ENCODE results near the gene CUBN.

- TF ChIP-seq HDGF (IDR thresholded peaks at IDR 0.05) (no peak), EP300 (IDR thresholded peaks at IDR 0.05; ENCODE audit: borderline replicate concordance in 1 of 2, control insufficient read depth in 1 of 2, low read depth in 2 of 2, low read length in 2 of 2) (no peak)
- TF ChIP-seq, protein P1, sequence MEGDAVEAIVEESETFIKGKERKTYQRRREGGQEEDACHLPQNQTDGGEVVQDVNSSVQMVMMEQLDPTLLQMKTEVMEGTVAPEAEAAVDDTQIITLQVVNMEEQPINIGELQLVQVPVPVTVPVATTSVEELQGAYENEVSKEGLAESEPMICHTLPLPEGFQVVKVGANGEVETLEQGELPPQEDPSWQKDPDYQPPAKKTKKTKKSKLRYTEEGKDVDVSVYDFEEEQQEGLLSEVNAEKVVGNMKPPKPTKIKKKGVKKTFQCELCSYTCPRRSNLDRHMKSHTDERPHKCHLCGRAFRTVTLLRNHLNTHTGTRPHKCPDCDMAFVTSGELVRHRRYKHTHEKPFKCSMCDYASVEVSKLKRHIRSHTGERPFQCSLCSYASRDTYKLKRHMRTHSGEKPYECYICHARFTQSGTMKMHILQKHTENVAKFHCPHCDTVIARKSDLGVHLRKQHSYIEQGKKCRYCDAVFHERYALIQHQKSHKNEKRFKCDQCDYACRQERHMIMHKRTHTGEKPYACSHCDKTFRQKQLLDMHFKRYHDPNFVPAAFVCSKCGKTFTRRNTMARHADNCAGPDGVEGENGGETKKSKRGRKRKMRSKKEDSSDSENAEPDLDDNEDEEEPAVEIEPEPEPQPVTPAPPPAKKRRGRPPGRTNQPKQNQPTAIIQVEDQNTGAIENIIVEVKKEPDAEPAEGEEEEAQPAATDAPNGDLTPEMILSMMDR (IDR thresholded peaks at IDR 0.05 in 2 of 3, conservative IDR thresholded peaks at IDR 0.05 in 1 of 3; ENCODE audit: control insufficient read depth in 2 of 3, extremely low read depth in 1 of 3, insufficient read depth in 1 of 3, low read depth in 3 of 3, low read length in 3 of 3): no peak
These were observed 349.2 kb downstream of the CUBN start for GRCh38 chr10:16780338-16780880.

Data from GM12878 (cell line).